A673 (cell line): Measurements from ENCODE around the gene ZDHHC16.

Source experiments
- EZH2 ChIP-seq: fragments of 200-600 bp; sonication (generic); IDR thresholded peaks from 2 replicates; pipeline ENCODE4 v1.6.1; 2017; ENCODE audit warnings: borderline replicate concordance, low read depth, mild to moderate bottlenecking, mixed read lengths, antibody characterized with exemption, low read length; ENCODE audit not compliant: poor library complexity, severe bottlenecking
- TF ChIP-seq, protein P1 (sequence below): fragments of 300-800, 200-600 bp; sonication (generic); conservative IDR thresholded peaks from 2 replicates; pipeline ENCODE4 v1.5.1; 2017; ENCODE audit warnings: low read depth, mild to moderate bottlenecking, antibody characterized with exemption, low read length, moderate library complexity, mixed read lengths

DNA sequence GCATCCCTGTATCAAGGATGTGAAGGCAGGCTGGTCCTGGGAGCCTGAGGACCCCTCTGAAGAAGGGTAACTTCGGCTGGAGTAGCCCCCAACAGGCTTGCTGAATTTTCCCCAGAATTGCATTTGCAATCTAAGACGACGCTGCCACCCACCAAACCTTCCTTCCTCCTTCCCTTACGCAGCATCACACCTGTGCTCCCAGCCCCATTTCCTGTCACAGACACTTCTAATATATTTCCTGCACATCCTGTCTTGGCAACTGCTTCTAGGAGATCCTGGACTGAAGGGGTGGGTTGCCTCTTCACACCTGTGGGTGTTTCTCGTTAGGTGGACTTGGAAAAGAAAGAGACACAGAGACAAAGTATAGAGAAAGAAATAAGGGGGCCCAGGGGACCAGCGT is 29.4 kb upstream of the ZDHHC16 start:
- TF ChIP-seq EZH2: no peak
- TF ChIP-seq, protein P1, sequence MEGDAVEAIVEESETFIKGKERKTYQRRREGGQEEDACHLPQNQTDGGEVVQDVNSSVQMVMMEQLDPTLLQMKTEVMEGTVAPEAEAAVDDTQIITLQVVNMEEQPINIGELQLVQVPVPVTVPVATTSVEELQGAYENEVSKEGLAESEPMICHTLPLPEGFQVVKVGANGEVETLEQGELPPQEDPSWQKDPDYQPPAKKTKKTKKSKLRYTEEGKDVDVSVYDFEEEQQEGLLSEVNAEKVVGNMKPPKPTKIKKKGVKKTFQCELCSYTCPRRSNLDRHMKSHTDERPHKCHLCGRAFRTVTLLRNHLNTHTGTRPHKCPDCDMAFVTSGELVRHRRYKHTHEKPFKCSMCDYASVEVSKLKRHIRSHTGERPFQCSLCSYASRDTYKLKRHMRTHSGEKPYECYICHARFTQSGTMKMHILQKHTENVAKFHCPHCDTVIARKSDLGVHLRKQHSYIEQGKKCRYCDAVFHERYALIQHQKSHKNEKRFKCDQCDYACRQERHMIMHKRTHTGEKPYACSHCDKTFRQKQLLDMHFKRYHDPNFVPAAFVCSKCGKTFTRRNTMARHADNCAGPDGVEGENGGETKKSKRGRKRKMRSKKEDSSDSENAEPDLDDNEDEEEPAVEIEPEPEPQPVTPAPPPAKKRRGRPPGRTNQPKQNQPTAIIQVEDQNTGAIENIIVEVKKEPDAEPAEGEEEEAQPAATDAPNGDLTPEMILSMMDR: no peak
